Right lobe of liver (tissue), 6 donors: ENCODE measurements around the gene LRIT3. TPM values are rescaled to one million over a fixed set of nuclear protein-coding genes. Genes with fewer than 3 reads are reported as not detected.

ENCODE experiments used
- ATAC-seq, 4 donors: fragments of 200-7000 bp; cut with Tn5 transposase; one replicate each; pipeline ENCODE4 v1.9.1; 2020; ENCODE audit warnings: mild to moderate bottlenecking in 4 of 4, moderate library complexity in 4 of 4
- DNase-seq, 3 donors: peaks; one replicate each; pipeline ENCODE4 v3.0.0-alpha.2; 2020
- H3K27ac ChIP-seq, 3 donors: fragments of 200-600 bp; one replicate each; pipeline ENCODE4 v1.8.0; 2022
- H3K27me3 ChIP-seq, 2 donors: fragments of 200-600 bp; one replicate each; pipeline ENCODE4 v1.8.0; 2022
- H3K36me3 ChIP-seq, 4 donors: fragments of 200-600 bp; sonication (generic) in 1 of 4; one replicate each; pipeline versions ENCODE4 v1.5.1 to v1.8.0; 2017 to 2022; ENCODE audit warnings: control low read depth in 1 of 4
- H3K4me1 ChIP-seq, 4 donors: fragments of 200-600 bp; sonication (generic) in 1 of 4; one replicate each; pipeline versions ENCODE4 v1.5.1 to v1.8.0; 2017 to 2022; ENCODE audit warnings: control low read depth in 1 of 4
- H3K4me3 ChIP-seq, 3 donors: fragments of 200-600 bp; one replicate each; pipeline ENCODE4 v1.8.0; 2022
- H3K9me3 ChIP-seq, 4 donors: fragments of 200-600 bp; sonication (generic) in 1 of 4; one replicate each; pipeline versions ENCODE4 v1.5.1 to v1.8.0; 2017 to 2022; ENCODE audit warnings: control low read depth in 1 of 4
- CTCF ChIP-seq, 4 donors: fragments of 200-600 bp in 3 of 4; fragments of 450-650 bp in 1 of 4; IDR thresholded peaks; one replicate each; pipeline versions ENCODE4 v1.5.1 to v1.8.0; 2016 to 2022; ENCODE audit warnings: antibody characterized with exemption in 4 of 4, mild to moderate bottlenecking in 2 of 4
- POLR2A ChIP-seq: fragments of 450-650 bp; IDR thresholded peaks from one replicate; pipeline ENCODE4 v1.6.1; 2017; ENCODE audit warnings: antibody characterized with exemption, mild to moderate bottlenecking
- WGBS: methylation state at CpG from one replicate; pipeline ENCODE4 v1.1.6; 2018; ENCODE audit warnings: low coverage, low lambda C conversion rate; ENCODE audit not compliant: insufficient coverage; ENCODE audit errors: missing lambda C conversion rate; 5-methylcytosine and 5-hydroxymethylcytosine counted together
- intact Hi-C, 2 donors: fragments of 100-400 bp; cut with DNase I; formaldehyde crosslinking; loops; one replicate each; pipeline versions ENCODE4 v1.11.2 to v1.14.1; 2022
- total RNA-seq, 6 experiments: library from RNA; depleted of rRNA in 2 of 6; stranded (reverse); fragments of >200 nt in 2 of 6; fragmentation: NEBNext Ultra II Directional in 3 of 6; extraction: Animal tissue kit (Norgen Biotek cat#: 25700) in 3 of 6; gene quantifications; one replicate each; pipeline versions ENCODE4 v1.1.0 to v1.2.4, GENCODE V29; 2016 to 2023
- donor health status: DM: no; HTN: yes; CAD: no.
- donor health status: DM: no; HTN: no; CAD: no.
- donor health status: DM: no; HTN: no; CAD: no.
- donor health status: DM: no; HTN: yes; CAD: no.
- donor health status: DM: no; HTN: yes; CAD: no.

Gene LRIT3
- total RNA-seq, 6 experiments from 2014 or later = 0.05 to 0.25 (median 0.15) TPM

GRCh38 chr4:109803924-109804571, 43.9 kb upstream of the LRIT3 start:
- H3K27ac ChIP-seq = no peak overlapping the region
- H3K4me3 ChIP-seq = no peak overlapping the region
- no peaks in the 10 kb centered on the region for H3K9me3 ChIP-seq
- DNase-seq (no peak), ATAC-seq (peak; percentile 60 to 75 (median 62))
- intact Hi-C loops = no loop called here
- no peak for TF ChIP-seq POLR2A
- peak; percentile 53 to 67 (median 61) for TF ChIP-seq CTCF (IDR thresholded peaks at IDR 0.05)
- H3K27me3 ChIP-seq = no peaks in the 10 kb centered on the region
- no peaks in the 10 kb centered on the region for H3K36me3 ChIP-seq
- peaks cover 0 to 19% (median 8%) of the 10 kb centered on the region in 4 donors for H3K4me1 ChIP-seq
- 7% methylated on average over 2 of the region's 4 CpGs for WGBS

DNA sequence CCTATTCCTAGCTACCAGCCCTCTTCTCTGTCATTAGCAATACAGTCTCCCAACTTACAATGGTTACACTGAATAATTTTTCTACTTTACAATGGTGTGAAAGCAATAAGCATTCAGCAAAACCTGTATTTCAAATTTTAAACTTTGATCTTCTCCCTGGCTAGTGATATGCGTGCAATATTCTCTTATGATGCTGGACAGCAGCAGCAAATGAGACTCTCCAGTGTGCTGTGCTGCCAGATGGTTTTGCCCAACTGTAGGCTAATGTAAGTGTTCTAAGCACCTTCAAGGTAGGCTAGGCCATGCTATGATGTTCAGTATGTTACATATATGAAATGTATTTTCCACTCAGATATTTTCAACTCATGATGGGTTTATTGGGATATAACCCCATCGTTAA, 38.3 kb upstream of the LRIT3 start:
- Histone ChIP-seq H3K4me3 (no peak overlapping the region), H3K9me3 (no peaks in the 10 kb centered on the region), H3K27me3 (no peaks in the 10 kb centered on the region), H3K36me3 (no peaks in the 10 kb centered on the region), H3K27ac (no peak overlapping the region), H3K4me1 (no peaks in the 10 kb centered on the region)
- intact Hi-C loops = loop anchor here in 1 of 2 donors (10.0 kb wide), 1 partner anchor 115 kb away; no protein-coding TSS in a partner anchor
- 77% methylated on average over 2 of the region's 2 CpGs for WGBS
- ATAC-seq (no peak), DNase-seq (no peak)
- TF ChIP-seq POLR2A (no peak), CTCF (IDR thresholded peaks at IDR 0.05) (no peak)

GRCh38 chr4:109810552-109811387, 37.1 kb upstream of the LRIT3 start:
- Histone ChIP-seq H3K36me3 (no peaks in the 10 kb centered on the region), H3K27me3 (no peaks in the 10 kb centered on the region), H3K4me3 (no peak overlapping the region), H3K9me3 (no peaks in the 10 kb centered on the region), H3K4me1 (no peaks in the 10 kb centered on the region), H3K27ac (no peak overlapping the region)
- no peak for DNase-seq
- TF ChIP-seq CTCF (IDR thresholded peaks at IDR 0.05) (no peak), POLR2A (no peak)
- 78% methylated on average over 11 of the region's 11 CpGs for WGBS
- intact Hi-C loops = loop anchor here in 1 of 2 donors (10.0 kb wide), 1 partner anchor 116 kb away; no protein-coding TSS in a partner anchor
- ATAC-seq = no peak

DNA sequence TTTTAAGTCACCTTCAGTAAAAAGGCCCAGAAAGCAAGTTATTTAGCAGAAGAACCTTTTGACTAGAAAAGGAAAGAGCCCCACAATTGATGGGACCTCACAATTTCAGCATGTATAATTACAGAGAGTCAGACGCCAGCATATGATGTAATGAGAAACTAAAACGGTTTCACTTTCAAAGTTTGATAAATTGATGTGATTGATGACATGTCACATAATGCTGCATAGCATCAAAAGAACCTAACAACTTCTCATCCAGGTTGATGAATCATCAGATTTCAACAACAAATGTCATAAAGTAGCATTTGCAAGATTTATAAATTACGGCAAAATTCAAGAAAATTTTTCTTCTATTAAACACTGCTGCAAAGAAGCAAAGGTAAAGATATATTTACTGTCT, 36.2 kb upstream of the LRIT3 start:
- Histone ChIP-seq H3K27me3 (no peaks in the 10 kb centered on the region), H3K9me3 (no peaks in the 10 kb centered on the region), H3K4me3 (no peak overlapping the region), H3K27ac (no peak overlapping the region), H3K36me3 (no peaks in the 10 kb centered on the region), H3K4me1 (peaks cover 0 to 6% (median 3%) of the 10 kb centered on the region in 4 donors)
- 44% methylated on average over 3 of the region's 3 CpGs for WGBS
- no peak for DNase-seq
- ATAC-seq = no peak
- intact Hi-C loops = loop anchor here in 1 of 2 donors (10.0 kb wide), 1 partner anchor 117 kb away; no protein-coding TSS in a partner anchor
- TF ChIP-seq POLR2A (no peak), CTCF (IDR thresholded peaks at IDR 0.05) (no peak)
